H1 (cell line): Measurements from ENCODE around the gene NMT1. TPM values are rescaled to one million over a fixed set of nuclear protein-coding genes. Genes with fewer than 3 reads are reported as not detected.

ENCODE experiments used
- CTCF ChIA-PET: fragments of 300-600 bp; sonication (Branson Sonifier 250); formaldehyde crosslinking; loops from one replicate; lab custom pipeline; 2021; ENCODE audit not compliant: partially characterized antibody; lab: Charles Lee
- POLR2A ChIA-PET: fragments of 300-600 bp; sonication (Branson Sonifier 250); formaldehyde crosslinking; loops from one replicate; lab custom pipeline; 2021; ENCODE audit warnings: inconsistent platforms; ENCODE audit not compliant: partially characterized antibody; lab: Charles Lee
- DNase-seq, 2 experiments: peaks; one replicate each; pipeline versions ENCODE4 v3.0.0 to v3.0.0-alpha.2; 2010 to 2022; ENCODE audit warnings: low spot score in 2 of 2, low read depth in 1 of 2, mixed read lengths in 1 of 2
- FAIRE-seq: peaks from 2 replicates; lab custom pipeline; 2011; peaks lifted over from hg19 to GRCh38; lab: Jason Lieb, UNC
- H2AFZ ChIP-seq: 2 replicates; pipeline ENCODE4 v1.8.1; 2012; ENCODE audit warnings: low read length, inconsistent platforms
- H2AK5ac ChIP-seq: 2 replicates; pipeline ENCODE4 v1.6.1; 2013; ENCODE audit warnings: low read depth, low read length
- H2BK120ac ChIP-seq: replicated peaks from 2 replicates; pipeline ENCODE3; 2013; ENCODE audit warnings: low read depth, low read length, inconsistent platforms
- H2BK12ac ChIP-seq: 2 replicates; pipeline ENCODE4 v1.6.1; 2013; ENCODE audit warnings: low read depth, low read length
- H2BK15ac ChIP-seq: 2 replicates; pipeline ENCODE4 v1.6.1; 2013; ENCODE audit warnings: low read length
- H2BK20ac ChIP-seq: 2 replicates; pipeline ENCODE4 v1.6.1; 2013; ENCODE audit warnings: low read length
- H2BK5ac ChIP-seq: 2 replicates; pipeline ENCODE4 v1.6.1; 2013; ENCODE audit warnings: low read depth, low read length
- H3K14ac ChIP-seq: 2 replicates; pipeline ENCODE4 v1.6.1; 2013; ENCODE audit warnings: inconsistent platforms; ENCODE audit not compliant: insufficient read length
- H3K18ac ChIP-seq: 2 replicates; pipeline ENCODE4 v1.6.1; 2013; ENCODE audit warnings: low read length; ENCODE audit errors: extremely low read depth
- H3K23ac ChIP-seq: 2 replicates; pipeline ENCODE4 v1.6.1; 2013; ENCODE audit warnings: inconsistent platforms; ENCODE audit not compliant: insufficient read length
- H3K23me2 ChIP-seq: 2 replicates; pipeline ENCODE4 v1.6.1; 2013; ENCODE audit warnings: low read depth, low read length
- H3K27ac ChIP-seq: 2 replicates; pipeline ENCODE4 v1.6.1; 2011; ENCODE audit warnings: low read depth, low read length, inconsistent platforms
- H3K27me3 ChIP-seq, 4 experiments: replicated peaks in 1 of 4; 1 replicate in 1 of 4; 2 replicates in 3 of 4; pipeline versions ENCODE4 v1.6.1 to v1.8.1; 2011 to 2013; ENCODE audit warnings: low read length in 3 of 4, mild to moderate bottlenecking in 3 of 4, inconsistent platforms in 2 of 4, mixed read lengths in 2 of 4, moderate library complexity in 1 of 4; ENCODE audit not compliant: control insufficient read depth in 3 of 4, insufficient read depth in 3 of 4; ENCODE audit errors: extremely low read depth in 1 of 4
- H3K36me3 ChIP-seq, 4 experiments: 2 replicates each; pipeline versions ENCODE4 v1.6.1 to v1.8.1; 2011 to 2013; ENCODE audit warnings: mild to moderate bottlenecking in 4 of 4, low read length in 3 of 4, moderate library complexity in 2 of 4, control low read depth in 1 of 4, inconsistent platforms in 1 of 4; ENCODE audit not compliant: insufficient read depth in 4 of 4, control insufficient read depth in 2 of 4
- H3K4ac ChIP-seq: replicated peaks from 2 replicates; pipeline ENCODE3; 2013; ENCODE audit warnings: low read length, low read depth, mixed read lengths, inconsistent platforms; ENCODE audit not compliant: insufficient read length
- H3K4me1 ChIP-seq, 4 experiments: replicated peaks in 1 of 4; 1 replicate in 1 of 4; 2 replicates in 3 of 4; pipeline versions ENCODE4 v1.6.1 to v1.8.1; 2011 to 2013; ENCODE audit warnings: low read length in 3 of 4, inconsistent platforms in 2 of 4, mixed read lengths in 1 of 4; ENCODE audit not compliant: insufficient read depth in 4 of 4, control insufficient read depth in 3 of 4
- H3K4me2 ChIP-seq, 2 experiments: 2 replicates each; pipeline versions ENCODE4 v1.6.1 to v1.8.1; 2011 to 2013; ENCODE audit warnings: low read depth in 2 of 2, low read length in 2 of 2, control low read depth in 1 of 2, inconsistent platforms in 1 of 2, mild to moderate bottlenecking in 1 of 2; ENCODE audit not compliant: insufficient read depth in 1 of 2
- H3K4me3 ChIP-seq, 4 experiments: fragments of 200-600, 300-600 bp in 1 of 4; sonication (generic), shearing (Covaris generic), sonication (Bioruptor Twin) in 1 of 4; 2 replicates each; pipeline versions ENCODE4 v1.5.1 to v1.8.1; 2011 to 2016; ENCODE audit warnings: low read length in 4 of 4, low read depth in 3 of 4, control low read depth in 2 of 4, inconsistent platforms in 2 of 4, mild to moderate bottlenecking in 2 of 4, mixed read lengths in 1 of 4, moderate library complexity in 1 of 4; ENCODE audit not compliant: insufficient read depth in 2 of 4; ENCODE audit errors: extremely low read depth in 1 of 4
- H3K56ac ChIP-seq: replicated peaks from 2 replicates; pipeline ENCODE3; 2013; ENCODE audit warnings: low read depth, mild to moderate bottlenecking, mixed read lengths, low read length, inconsistent platforms; ENCODE audit not compliant: insufficient read length
- H3K79me1 ChIP-seq: 2 replicates; pipeline ENCODE4 v1.6.1; 2013; ENCODE audit warnings: low read depth, low read length, control low read depth
- H3K79me2 ChIP-seq, 2 experiments: 2 replicates each; pipeline versions ENCODE4 v1.6.1 to v1.8.1; 2012 to 2013; ENCODE audit warnings: low read length in 2 of 2, mild to moderate bottlenecking in 2 of 2, inconsistent platforms in 1 of 2; ENCODE audit not compliant: insufficient read depth in 2 of 2, control insufficient read depth in 1 of 2
- H3K9ac ChIP-seq, 4 experiments: replicated peaks in 1 of 4; 1 replicate in 1 of 4; 2 replicates in 3 of 4; pipeline versions ENCODE4 v1.6.1 to v1.8.1; 2011 to 2013; ENCODE audit warnings: low read depth in 3 of 4, low read length in 3 of 4, control low read depth in 2 of 4, mild to moderate bottlenecking in 2 of 4, moderate library complexity in 2 of 4, inconsistent platforms in 1 of 4; ENCODE audit errors: extremely low read depth in 1 of 4
- H3K9me3 ChIP-seq, 2 experiments: 2 replicates each; pipeline versions ENCODE4 v1.6.1 to v1.8.1; 2012 to 2013; ENCODE audit warnings: mild to moderate bottlenecking in 2 of 2, moderate library complexity in 2 of 2, control low read depth in 1 of 2, inconsistent platforms in 1 of 2, low read depth in 1 of 2, low read length in 1 of 2, mixed read lengths in 1 of 2; ENCODE audit not compliant: insufficient read depth in 2 of 2
- H4K20me1 ChIP-seq, 2 experiments: replicated peaks in 1 of 2; 2 replicates each; pipeline versions ENCODE3 to v1.8.1; 2011 to 2013; ENCODE audit warnings: inconsistent platforms in 2 of 2, low read length in 2 of 2, mild to moderate bottlenecking in 1 of 2; ENCODE audit not compliant: insufficient read depth in 2 of 2, control insufficient read depth in 1 of 2
- H4K5ac ChIP-seq: 2 replicates; pipeline ENCODE4 v1.6.1; 2013; ENCODE audit warnings: low read length, low read depth, mixed read lengths, inconsistent platforms; ENCODE audit not compliant: insufficient read length
- H4K8ac ChIP-seq: 2 replicates; pipeline ENCODE4 v1.8.0; 2013; ENCODE audit warnings: mild to moderate bottlenecking, moderate library complexity, low read length, inconsistent platforms; ENCODE audit not compliant: insufficient read depth; ENCODE audit errors: extremely low read depth
- H4K91ac ChIP-seq: replicated peaks from 2 replicates; pipeline ENCODE3; 2013; ENCODE audit warnings: low read length, mixed read lengths, inconsistent platforms; ENCODE audit not compliant: insufficient read length
- BRCA1 ChIP-seq: IDR thresholded peaks from 2 replicates; pipeline ENCODE4 v1.6.1; 2012; ENCODE audit warnings: low read depth, low read length, improper control_type of control experiment
- CBX5 ChIP-seq: fragments of 300-800, 300-1000 bp; sonication (generic); IDR thresholded peaks from 2 replicates; pipeline ENCODE4 v1.7.1; 2016; ENCODE audit warnings: antibody characterized with exemption, low read length, low read depth
- CHD1 ChIP-seq: IDR thresholded peaks from 2 replicates; pipeline ENCODE4 v1.6.1; 2012; ENCODE audit warnings: low read depth, low read length, improper control_type of control experiment
- EP300 ChIP-seq, 2 experiments: IDR thresholded peaks; 1 replicate in 1 of 2; 2 replicates in 1 of 2; pipeline ENCODE4 v1.6.1; 2011 to 2012; ENCODE audit warnings: low read depth in 2 of 2, low read length in 2 of 2, mild to moderate bottlenecking in 2 of 2, borderline replicate concordance in 1 of 2, inconsistent platforms in 1 of 2, moderate library complexity in 1 of 2
- JUND ChIP-seq: IDR thresholded peaks from 2 replicates; pipeline ENCODE4 v1.6.1; 2011; ENCODE audit warnings: mild to moderate bottlenecking, improper control_type of control experiment, low read length
- KDM5A ChIP-seq: fragments of 200-600 bp; IDR thresholded peaks from 2 replicates; pipeline ENCODE4 v1.7.1; 2012; ENCODE audit warnings: mild to moderate bottlenecking, low read length, inconsistent platforms, mixed read lengths
- POLR2A ChIP-seq, 2 experiments: IDR thresholded peaks; 1 replicate in 1 of 2; 2 replicates in 1 of 2; pipeline ENCODE4 v1.6.1; 2011; ENCODE audit warnings: low read depth in 2 of 2, low read length in 2 of 2, mild to moderate bottlenecking in 2 of 2; ENCODE audit errors: control extremely low read depth in 1 of 2
- SAP30 ChIP-seq: fragments of 300-600 bp; sonication (generic); IDR thresholded peaks from 2 replicates; pipeline ENCODE4 v1.7.1; 2012; ENCODE audit warnings: low read length, moderate library complexity, mild to moderate bottlenecking, inconsistent platforms; ENCODE audit not compliant: insufficient read depth, insufficient replicate concordance
- SP2 ChIP-seq: IDR thresholded peaks from 2 replicates; pipeline ENCODE4 v1.6.1; 2012; ENCODE audit warnings: mild to moderate bottlenecking, low read length, inconsistent platforms
- TAF1 ChIP-seq: IDR thresholded peaks from 2 replicates; pipeline ENCODE4 v1.6.1; 2011; ENCODE audit warnings: mild to moderate bottlenecking, low read depth, low read length
- TAF7 ChIP-seq: optimal IDR thresholded peaks from 2 replicates; pipeline ENCODE3; 2011; ENCODE audit warnings: low read depth, mild to moderate bottlenecking, inconsistent platforms, low read length, moderate library complexity, borderline replicate concordance
- YY1 ChIP-seq: IDR thresholded peaks from 2 replicates; pipeline ENCODE4 v1.6.1; 2011; ENCODE audit warnings: low read depth, mild to moderate bottlenecking, low read length
- WGBS, 2 experiments: shearing (Covaris generic) in 1 of 2; methylation state at CpG; one replicate each; pipeline versions ENCODE4 v1.1.6 to v1.1.7; 2013 to 2015; ENCODE audit warnings: low lambda C conversion rate in 2 of 2, mixed read lengths in 2 of 2, inconsistent platforms in 1 of 2, low coverage in 1 of 2, missing lambda C conversion rate in 1 of 2; ENCODE audit not compliant: insufficient replicate concordance in 2 of 2, insufficient coverage in 1 of 2, insufficient read length in 1 of 2; ENCODE audit errors: extremely low coverage in 1 of 2, missing lambda C conversion rate in 1 of 2; 5-methylcytosine and 5-hydroxymethylcytosine counted together
- polyA plus RNA-seq, 7 experiments: library from polyadenylated mRNA; depleted of rRNA in 3 of 7; stranded (reverse) in 5 of 7; unstranded in 2 of 7; fragments of >200 nt in 5 of 7; fragments of 200-250 nt in 2 of 7; gene quantifications; 1 replicate in 5 of 7; 2 replicates in 1 of 7; 4 replicates in 1 of 7; pipeline versions ENCODE4 v1.2.1 to v1.2.3, GENCODE V29; 2011 to 2013; ENCODE audit warnings: missing spikeins in 2 of 7, mixed read lengths in 2 of 7
- total RNA-seq: library from RNA; stranded (reverse); fragmentation: NEBNext Ultra II Directional; extraction: Animal tissue kit (Norgen Biotek cat#: 25700); gene quantifications from 2 replicates; pipeline ENCODE4 v1.2.1, GENCODE V29; 2021

NMT1 gene
- total and polyA plus RNA-seq, 2 of the 8 experiments (the other 6 are each of a cell fraction or from before 2014, with no cell fraction given): 42.9 to 149 TPM

DNA sequence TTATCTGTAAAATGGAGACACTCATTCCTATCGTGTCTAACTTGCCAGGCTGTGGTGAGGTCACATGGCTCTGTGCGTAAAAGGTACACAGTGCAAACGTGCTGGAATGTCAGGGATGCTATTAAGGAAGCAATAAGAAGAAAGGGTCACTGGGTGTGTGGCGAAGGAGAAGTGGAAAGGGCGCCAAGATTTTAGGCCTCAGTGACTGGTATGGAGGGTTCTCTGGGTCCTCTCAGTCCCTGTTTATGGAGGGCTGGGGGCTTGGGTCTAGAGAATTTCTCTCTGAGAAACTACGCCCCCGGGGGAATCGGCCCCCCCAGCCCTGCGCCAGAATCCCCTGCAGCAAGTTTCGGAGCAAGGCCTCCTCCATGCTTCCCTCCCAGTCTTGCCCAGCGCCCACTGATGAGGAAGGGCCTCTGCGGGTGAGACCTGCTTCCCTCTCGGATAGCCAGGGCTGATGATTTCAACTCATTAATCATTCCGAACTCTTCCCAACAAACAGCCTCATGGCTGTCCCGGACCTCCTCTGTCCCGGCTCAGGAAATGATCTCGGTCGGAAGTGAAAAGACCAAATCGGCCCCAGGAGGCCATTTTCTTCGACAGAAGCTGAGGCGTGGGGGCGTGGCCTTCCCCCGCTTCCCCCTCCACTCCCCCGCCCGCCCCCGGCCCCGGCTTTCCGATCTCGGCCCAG, 85.9 kb downstream of the NMT1 start:
- H2BK12ac ChIP-seq: peak overlapping the region; percentile 20
- peak overlapping the region; percentile 81 for H4K91ac ChIP-seq
- H2BK120ac ChIP-seq: no peak overlapping the region
- H3K4me3 ChIP-seq: peak overlapping the region; percentile 68 to 93 (median 74)
- H3K9ac ChIP-seq: peak overlapping the region; percentile 88 to 96 (median 94)
- H2BK5ac ChIP-seq: peak overlapping the region; percentile 96
- peaks cover 0 to 26% of the 10 kb centered on the region in 2 experiments; a peak in 2 of 4 replicates for H3K79me2 ChIP-seq
- peaks cover 5 to 10% of the 10 kb centered on the region in 2 experiments for H4K20me1 ChIP-seq
- H2AK5ac ChIP-seq: peak overlapping the region; percentile 85; the same call in 1 of the 2 replicates
- no peaks in the 10 kb centered on the region for H3K9me3 ChIP-seq
- peak overlapping the region; percentile 93; the same call in 1 of the 2 replicates for H4K8ac ChIP-seq
- POLR2A ChIA-PET: interaction anchor here (0.5 to 20.3 kb wide), 16 partner anchors 15 to 132 kb away, joined by 3 to 1076 read pairs (median 4); partner anchors contain the start of genes ACBD4, FMNL1, HEXIM2 and PLCD3
- H3K23me2 ChIP-seq: peaks cover 22% of the 10 kb centered on the region
- WGBS, 2 experiments: 31% methylated on average over 18 of the region's 29 CpGs; no CpG with 5 or more reads in 1 of the 2 experiments
- H3K36me3 ChIP-seq: no peaks in the 10 kb centered on the region
- no peak for DNase-seq
- H3K79me1 ChIP-seq: peaks cover 3% of the 10 kb centered on the region; the same call in 1 of the 2 replicates
- H3K27me3 ChIP-seq: no peaks in the 10 kb centered on the region
- no peak overlapping the region for H3K14ac ChIP-seq
- peak overlapping the region; percentile 14; the same call in 1 of the 2 replicates for H2BK15ac ChIP-seq
- H3K23ac ChIP-seq: no peak overlapping the region
- CTCF ChIA-PET: interaction anchor here (0.7 to 9.4 kb wide), 7 partner anchors 12 to 125 kb away, joined by 3 to 187 read pairs (median 24); partner anchors contain the start of genes ACBD4 and FMNL1
- H3K18ac ChIP-seq: peak overlapping the region; percentile 82
- peaks cover 3 to 23% (median 19%) of the 10 kb centered on the region in 4 experiments for H3K4me1 ChIP-seq
- H2AFZ ChIP-seq: no peak overlapping the region
- H3K27ac ChIP-seq: peak overlapping the region; percentile 99
- no peak overlapping the region for H3K4ac ChIP-seq
- no peak overlapping the region for H2BK20ac ChIP-seq
- peak overlapping the region; percentile 68 to 70 for H3K4me2 ChIP-seq
- peak overlapping the region; percentile 77 for H3K56ac ChIP-seq
- no peak for FAIRE-seq
- peak overlapping the region; percentile 71 for H4K5ac ChIP-seq
- TF ChIP-seq EP300 (IDR thresholded peaks at IDR 0.05; ENCODE audit: borderline replicate concordance in 1 of 2, low read depth in 2 of 2, low read length in 2 of 2) (no peak), CBX5 (no peak), SP2 (no peak), POLR2A (IDR thresholded peaks at IDR 0.05; ENCODE audit: control extremely low read depth in 1 of 2, low read depth in 2 of 2, low read length in 2 of 2) (peak in 1 of 2 experiments; percentile 66; a peak in 2 of 3 replicates), YY1 (peak; percentile 89), TAF1 (peak; percentile 53), SAP30 (peak; percentile 22), CHD1 (0 out of 2 replicates have a peak, but pooled peaks have one; percentile 58), JUND (no peak), BRCA1 (no peak), KDM5A (peak; percentile 17; the same call in 1 of the 2 replicates), TAF7 (peak; percentile 49)
